HepG2 (cell line): ENCODE results near the gene CLDN7. TPM values are rescaled to one million over a fixed set of nuclear protein-coding genes. Genes with fewer than 3 reads are reported as not detected.
A peak's percentile ranks its signal among the peaks of the same experiment; 100 is the strongest.

Experiments used
- ATAC-seq: fragments of 200-7000 bp; cut with Tn5 transposase; 3 replicates; pipeline ENCODE4 v1.9.1; 2020; ENCODE audit warnings: mild to moderate bottlenecking, moderate library complexity
- BruUV-seq: library from RNA; stranded (reverse); fragments of 400-500 nt; replicated peaks from 2 replicates; lab custom pipeline; 2021; lab: Mats Ljungman, UMichigan
- CTCF ChIA-PET: fragments of 300-600 bp; formaldehyde crosslinking; extraction: SDS; loops from one replicate; lab custom pipeline; 2021; ENCODE audit warnings: low total read pairs, inconsistent platforms, low intra/inter-chr PET ratio; lab: Yijun Ruan, JAX
- POLR2A ChIA-PET: fragments of 350-600 bp; sonication (Branson Sonifier 250); formaldehyde crosslinking; loops from one replicate; lab custom pipeline; 2020; ENCODE audit warnings: antibody characterized with exemption, inconsistent platforms; lab: Yijun Ruan, JAX
- DNase-seq: peaks from one replicate; pipeline ENCODE4 v3.0.0-alpha.2; 2015; ENCODE audit warnings: low spot score
- FAIRE-seq: peaks from 3 replicates; lab custom pipeline; 2011; peaks lifted over from hg19 to GRCh38; lab: Jason Lieb, UNC
- H2AFZ ChIP-seq: one replicate; pipeline ENCODE4 v1.6.1; 2011; ENCODE audit warnings: low read length, inconsistent platforms
- H3K27ac ChIP-seq: fragments of 300-600 bp; 3 replicates; pipeline ENCODE4 v1.8.0; 2011; ENCODE audit warnings: mixed run types, mild to moderate bottlenecking, mixed read lengths, low read length, inconsistent platforms; ENCODE audit not compliant: insufficient read depth; ENCODE audit errors: extremely low read length
- H3K27me3 ChIP-seq, 2 experiments: fragments of 200-600 bp in 1 of 2; 2 replicates in 1 of 2; 3 replicates in 1 of 2; pipeline versions ENCODE4 v1.6.0 to v1.8.0; 2011; ENCODE audit warnings: low read length in 2 of 2, mild to moderate bottlenecking in 2 of 2, moderate library complexity in 2 of 2, inconsistent platforms in 1 of 2; ENCODE audit not compliant: insufficient read depth in 2 of 2, control insufficient read depth in 1 of 2
- H3K36me3 ChIP-seq, 2 experiments: fragments of 200-600 bp in 1 of 2; replicated peaks in 1 of 2; 2 replicates in 1 of 2; 3 replicates in 1 of 2; pipeline versions ENCODE4 v1.5.1 to v1.8.0; 2011; ENCODE audit warnings: low read length in 2 of 2, inconsistent platforms in 1 of 2; ENCODE audit not compliant: insufficient read depth in 2 of 2, control insufficient read depth in 1 of 2
- H3K4me1 ChIP-seq: 2 replicates; pipeline ENCODE4 v1.5.1; 2012; ENCODE audit warnings: low read length, inconsistent platforms; ENCODE audit not compliant: insufficient read depth
- H3K4me2 ChIP-seq: 2 replicates; pipeline ENCODE4 v1.6.0; 2011; ENCODE audit warnings: low read depth, low read length, inconsistent platforms
- H3K4me3 ChIP-seq, 3 experiments: fragments of 200-600 bp in 1 of 3; sonication (generic), shearing (Covaris generic) in 1 of 3; replicated peaks in 1 of 3; 2 replicates each; pipeline ENCODE4 v1.5.1; 2011 to 2016; ENCODE audit warnings: low read length in 3 of 3, inconsistent platforms in 2 of 3, low read depth in 2 of 3, mild to moderate bottlenecking in 2 of 3, control low read depth in 1 of 3, mixed read lengths in 1 of 3; ENCODE audit not compliant: insufficient read depth in 1 of 3
- H3K79me2 ChIP-seq: one replicate; pipeline ENCODE4 v1.6.1; 2011; ENCODE audit warnings: low read length, inconsistent platforms; ENCODE audit not compliant: insufficient read depth
- H3K9ac ChIP-seq: 2 replicates; pipeline ENCODE4 v1.6.0; 2011; ENCODE audit warnings: mild to moderate bottlenecking, low read depth, low read length, inconsistent platforms; ENCODE audit not compliant: insufficient read depth
- H3K9me3 ChIP-seq: 2 replicates; pipeline ENCODE4 v1.5.1; 2012; ENCODE audit warnings: mild to moderate bottlenecking, low read length
- H4K20me1 ChIP-seq: 2 replicates; pipeline ENCODE4 v1.6.0; 2011; ENCODE audit warnings: inconsistent platforms, mild to moderate bottlenecking, low read length, moderate library complexity; ENCODE audit not compliant: insufficient read depth
- AGO2 ChIP-seq: fragments of 200-400 bp; formaldehyde crosslinking; optimal IDR thresholded peaks from 2 replicates; pipeline ENCODE3; 2017; ENCODE audit warnings: mild to moderate bottlenecking, low read depth, low read length, moderate library complexity
- CAMTA2 ChIP-seq: sonication (generic); formaldehyde crosslinking; IDR thresholded peaks from 2 replicates; pipeline ENCODE4 v1.4.0; 2020; ENCODE audit warnings: mild to moderate bottlenecking, missing genetic modification reagents, borderline replicate concordance
- CC2D1A ChIP-seq: sonication (generic); formaldehyde crosslinking; IDR thresholded peaks from 2 replicates; pipeline ENCODE4 v1.8.1; 2023; ENCODE audit warnings: mild to moderate bottlenecking, missing genetic modification reagents
- CENPT ChIP-seq: sonication (generic); formaldehyde crosslinking; IDR thresholded peaks from 2 replicates; pipeline ENCODE4 v1.8.0; 2022; ENCODE audit warnings: low read depth, mild to moderate bottlenecking, moderate library complexity, missing genetic modification reagents
- CHCHD3 ChIP-seq: sonication (generic); formaldehyde crosslinking; IDR thresholded peaks from 2 replicates; pipeline ENCODE4 v1.8.0; 2022; ENCODE audit warnings: mild to moderate bottlenecking, missing genetic modification reagents, moderate library complexity
- ETV5 ChIP-seq: IDR thresholded peaks from 2 replicates; pipeline ENCODE4 v1.6.1; 2018; ENCODE audit warnings: missing biosample characterization, missing genetic modification reagents, inconsistent platforms, borderline replicate concordance
- HIC2 ChIP-seq: sonication (generic); formaldehyde crosslinking; IDR thresholded peaks from 2 replicates; pipeline ENCODE4 v1.9.0; 2022; ENCODE audit warnings: low read depth, missing genetic modification reagents
- HOXA7 ChIP-seq: sonication (generic); formaldehyde crosslinking; IDR thresholded peaks from 2 replicates; pipeline ENCODE4 v1.8.1; 2022; ENCODE audit warnings: mild to moderate bottlenecking, missing genetic modification reagents, moderate library complexity
- KDM6A ChIP-seq: IDR thresholded peaks from 2 replicates; pipeline ENCODE4 v1.6.1; 2016; ENCODE audit warnings: low read depth
- MEIS2 ChIP-seq: sonication (generic); formaldehyde crosslinking; IDR thresholded peaks from 2 replicates; pipeline ENCODE4 v1.9.0; 2021; ENCODE audit warnings: mild to moderate bottlenecking, missing genetic modification reagents
- NRL ChIP-seq: sonication (generic); formaldehyde crosslinking; IDR thresholded peaks from 2 replicates; pipeline ENCODE4 v1.5.0; 2020; ENCODE audit warnings: missing genetic modification reagents, mild to moderate bottlenecking, moderate library complexity, borderline replicate concordance
- POLR2A ChIP-seq, 2 experiments: IDR thresholded peaks; 2 replicates each; pipeline ENCODE4 v1.6.1; 2011; ENCODE audit warnings: low read depth in 2 of 2, low read length in 2 of 2, mild to moderate bottlenecking in 1 of 2, moderate library complexity in 1 of 2; ENCODE audit not compliant: insufficient read depth in 1 of 2
- RFXANK ChIP-seq: IDR thresholded peaks from 2 replicates; pipeline ENCODE4 v1.6.1; 2016
- SIN3B ChIP-seq: fragments of 150-350 bp; IDR thresholded peaks from 2 replicates; pipeline ENCODE4 v1.6.1; 2014; ENCODE audit warnings: low read length
- SMARCE1 ChIP-seq: fragments of 450-650 bp; IDR thresholded peaks from 2 replicates; pipeline ENCODE4 v1.6.1; 2017; ENCODE audit warnings: borderline replicate concordance
- TBP ChIP-seq: sonication (generic); formaldehyde crosslinking; IDR thresholded peaks from 2 replicates; pipeline ENCODE4 v1.5.0; 2020; ENCODE audit warnings: missing genetic modification reagents
- YEATS2 ChIP-seq: sonication (generic); formaldehyde crosslinking; IDR thresholded peaks from 2 replicates; pipeline ENCODE4 v1.4.0; 2020; ENCODE audit warnings: missing genetic modification reagents, borderline replicate concordance
- ZBTB1 ChIP-seq: sonication (generic); formaldehyde crosslinking; IDR thresholded peaks from 2 replicates; pipeline ENCODE4 v1.4.0; 2020; ENCODE audit warnings: missing genetic modification reagents, borderline replicate concordance
- ZFP90 ChIP-seq: sonication (generic); formaldehyde crosslinking; IDR thresholded peaks from 2 replicates; pipeline ENCODE4 v1.8.0; 2022; ENCODE audit warnings: missing genetic modification reagents, mild to moderate bottlenecking, inconsistent platforms, borderline replicate concordance
- ZNF160 ChIP-seq: sonication (generic); formaldehyde crosslinking; IDR thresholded peaks from 2 replicates; pipeline ENCODE4 v1.8.0; 2022; ENCODE audit warnings: mild to moderate bottlenecking, inconsistent platforms, missing genetic modification reagents
- ZNF235 ChIP-seq: sonication (generic); formaldehyde crosslinking; IDR thresholded peaks from 2 replicates; pipeline ENCODE4 v1.8.1; 2023; ENCODE audit warnings: mild to moderate bottlenecking, missing genetic modification reagents, borderline replicate concordance
- ZNF749 ChIP-seq: sonication (generic); formaldehyde crosslinking; IDR thresholded peaks from 2 replicates; pipeline ENCODE4 v1.8.0; 2022; ENCODE audit warnings: mild to moderate bottlenecking, missing genetic modification reagents, moderate library complexity, borderline replicate concordance
- ZNF761 ChIP-seq: sonication (generic); formaldehyde crosslinking; conservative IDR thresholded peaks from 2 replicates; pipeline ENCODE4 v1.4.0; 2020; ENCODE audit warnings: mild to moderate bottlenecking, missing genetic modification reagents
- WGBS: methylation state at CpG from one replicate; pipeline ENCODE4 v1.1.6; 2017; ENCODE audit warnings: low lambda C conversion rate; 5-methylcytosine and 5-hydroxymethylcytosine counted together
- in situ Hi-C: cut with HindIII; loops from 2 replicates; pipeline ENCODE4 v1.10.0; 2017; ENCODE audit warnings: low pct_unique_long_range_greater_than_20kb; ENCODE audit not compliant: extremely low pct_ligation_motif_present
- intact Hi-C: fragments of 100-400 bp; cut with micrococcal nuclease; formaldehyde crosslinking; loops from one replicate; pipeline ENCODE4 v1.10.0; 2022; ENCODE audit not compliant: unreplicated experiment
- polyA plus RNA-seq, 8 experiments: library from polyadenylated mRNA; depleted of rRNA in 3 of 8; stranded (reverse) in 7 of 8; unstranded in 1 of 8; fragments of >200 nt; fragmentation: Illumina TruSeq in 4 of 8; extraction: Trizol in 4 of 8; gene quantifications; 2 replicates each; pipeline versions ENCODE4 v1.2.1 to v1.2.3, GENCODE V29; 2011 to 2016; ENCODE audit warnings: low read depth in 4 of 8, missing spikeins in 1 of 8, mixed read lengths in 1 of 8; ENCODE audit not compliant: insufficient read depth in 1 of 8
- total RNA-seq, 5 experiments: library from RNA; depleted of rRNA; stranded (reverse); fragments of >200 nt; fragmentation: Illumina TruSeq; extraction: Trizol; gene quantifications; 2 replicates each; pipeline ENCODE4 v1.2.3, GENCODE V29; 2016; ENCODE audit warnings: low read depth in 1 of 5
- TF ChIP-seq, protein P1 (sequence below): sonication (generic); formaldehyde crosslinking; IDR thresholded peaks from 2 replicates; pipeline ENCODE4 v1.4.0; 2020; ENCODE audit warnings: missing genetic modification reagents

Gene CLDN7
- total and polyA plus RNA-seq, 2 of the 13 experiments (the other 11 are each of a cell fraction or from before 2014, with no cell fraction given) = not detected

- Histone ChIP-seq H3K27ac (peak overlapping the region; percentile 96), H2AFZ (no peak overlapping the region), H3K79me2 (peaks cover 14% of the 10 kb centered on the region), H3K27me3 (peaks cover 0 to 4% of the 10 kb centered on the region in 2 experiments; a peak in 2 of 5 replicates), H3K9ac (peak overlapping the region; percentile 90; the same call in 1 of the 2 replicates), H3K4me1 (peaks cover 47% of the 10 kb centered on the region), H3K36me3 (peaks cover 11 to 48% of the 10 kb centered on the region in 2 experiments; a peak in 4 of 5 replicates), H3K4me2 (peak overlapping the region; percentile 99), H3K9me3 (no peaks in the 10 kb centered on the region), H4K20me1 (peaks cover 10% of the 10 kb centered on the region; the same call in 1 of the 2 replicates), H3K4me3 (peak overlapping the region in 1 of 3 experiments; percentile 90; a peak in 2 of 6 replicates)
- intact Hi-C loops = loop anchor here (1.0 kb wide), 1 partner anchor 59 kb away; no protein-coding TSS in a partner anchor
- WGBS = 94% methylated on average over 9 of the region's 10 CpGs
- POLR2A ChIA-PET = interaction anchor here (0.8 to 6.8 kb wide), 13 partner anchors 14 to 186 kb away, joined by 3 to 140 read pairs (median 10); partner anchors contain the start of genes ASGR1, CTDNEP1, DVL2 and ELP5
- ATAC-seq (no peak), FAIRE-seq (no peak), DNase-seq (no peak)
- CTCF ChIA-PET = interaction anchor here (1.3 kb wide), 1 partner anchor 75 kb away, joined by 6 read pairs; no protein-coding TSS in a partner anchor
- in situ Hi-C loops = no loop called here
- BruUV-seq = no TSS peak
- TF ChIP-seq CENPT (CRISPR knock-in tag) (no peak), AGO2 (peak; percentile 42), ZNF749 (no peak), CHCHD3 (CRISPR knock-in tag) (no peak), YEATS2 (CRISPR knock-in tag) (no peak), CC2D1A (no peak), CAMTA2 (CRISPR knock-in tag) (no peak), KDM6A (no peak), RFXANK (no peak), ZFP90 (CRISPR knock-in tag) (peak; percentile 74; the same call in 1 of the 2 replicates), HIC2 (0 out of 2 replicates have a peak, but pooled peaks have one; percentile 37), ZNF160 (no peak), ETV5 (CRISPR knock-in tag) (no peak), SMARCE1 (no peak), ZNF235 (CRISPR knock-in tag) (no peak), SIN3B (no peak), MEIS2 (CRISPR knock-in tag) (no peak), HOXA7 (CRISPR knock-in tag) (no peak), ZBTB1 (CRISPR knock-in tag) (no peak), NRL (CRISPR knock-in tag) (no peak), POLR2A (IDR thresholded peaks at IDR 0.05; ENCODE audit: insufficient read depth in 1 of 2, low read depth in 2 of 2, low read length in 2 of 2) (peak in 1 of 2 experiments; percentile 53; a peak in 2 of 4 replicates), TBP (CRISPR knock-in tag) (no peak), ZNF761 (CRISPR knock-in tag) (0 out of 2 replicates have a peak, but pooled peaks have one; percentile 43)
- TF ChIP-seq, protein P1, sequence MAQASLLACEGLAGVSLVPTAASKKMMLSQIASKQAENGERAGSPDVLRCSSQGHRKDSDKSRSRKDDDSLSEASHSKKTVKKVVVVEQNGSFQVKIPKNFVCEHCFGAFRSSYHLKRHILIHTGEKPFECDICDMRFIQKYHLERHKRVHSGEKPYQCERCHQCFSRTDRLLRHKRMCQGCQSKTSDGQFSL (CRISPR knock-in tag) = no peak
Observed at GRCh38 chr17:7221278-7222092, 40.8 kb downstream of the CLDN7 start.
